ENCODE measurements around the gene CACNA1D.

Gene CACNA1D

DNA sequence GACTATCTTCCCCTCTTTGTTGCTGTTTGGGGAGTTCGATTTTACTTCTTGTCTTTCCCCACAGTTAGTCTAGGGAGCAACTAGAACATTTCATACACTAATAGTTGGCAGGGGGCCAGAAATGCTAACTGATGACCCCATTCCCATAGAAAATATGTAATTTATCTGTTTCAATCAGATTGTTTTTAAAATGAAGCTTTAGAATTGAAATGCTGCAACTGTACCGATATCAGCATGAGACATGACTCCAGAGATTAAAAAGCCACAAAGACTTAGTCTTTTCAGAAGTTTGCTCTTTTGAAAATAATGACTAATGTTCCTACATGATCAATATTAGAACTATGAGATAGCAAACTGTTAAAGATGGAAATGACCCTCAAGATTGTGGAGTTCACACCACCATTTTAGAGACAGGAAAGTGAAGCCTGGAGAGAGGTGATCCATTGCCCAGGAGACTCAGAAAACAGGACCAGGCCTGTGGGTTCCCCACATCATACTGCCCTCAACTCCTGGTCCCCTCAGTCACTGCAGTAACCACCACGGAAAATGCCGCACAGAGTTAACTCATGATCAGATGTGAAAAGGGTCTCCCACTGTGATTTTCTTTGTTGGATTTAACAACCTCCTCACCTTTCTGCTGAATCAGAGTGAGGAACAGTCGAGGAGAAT is 221.5 kb downstream of the CACNA1D start:
- Histone ChIP-seq H3K9me3 (ENCODE audit: insufficient read depth, low read length) (no peaks in the 10 kb centered on the region), H3K4me2 (ENCODE audit: low read depth, low read length, poor library complexity, severe bottlenecking) (no peak overlapping the region), H3F3A (ENCODE audit: insufficient read depth) (no peaks in the 10 kb centered on the region), H3K27ac (ENCODE audit: low read depth, low read length) (no peak overlapping the region), H3K4me3 (ENCODE audit: insufficient read depth, low read length, poor library complexity, severe bottlenecking) (no peak overlapping the region), H3K9ac (ENCODE audit: low read length) (no peak overlapping the region), H4K20me1 (ENCODE audit: low read depth, low read length) (no peaks in the 10 kb centered on the region), H3K27me3 (ENCODE audit: low read length) (no peaks in the 10 kb centered on the region), H2AFZ (ENCODE audit: low read depth, low read length, severe bottlenecking) (no peak overlapping the region), H3K79me2 (ENCODE audit: insufficient read depth, low read length) (no peaks in the 10 kb centered on the region), H3K36me3 (ENCODE audit: low read length) (no peaks in the 10 kb centered on the region), H3K9me2 (replicated peaks; ENCODE audit: insufficient read depth, low read length) (no peaks in the 10 kb centered on the region)
- TF ChIP-seq EZH2phosphoT487 (conservative IDR thresholded peaks at IDR 0.05; ENCODE audit: low read length) (no peak), CTCF (IDR thresholded peaks at IDR 0.05; ENCODE audit: insufficient read depth, low read length, poor library complexity, severe bottlenecking) (no peak)

DNA sequence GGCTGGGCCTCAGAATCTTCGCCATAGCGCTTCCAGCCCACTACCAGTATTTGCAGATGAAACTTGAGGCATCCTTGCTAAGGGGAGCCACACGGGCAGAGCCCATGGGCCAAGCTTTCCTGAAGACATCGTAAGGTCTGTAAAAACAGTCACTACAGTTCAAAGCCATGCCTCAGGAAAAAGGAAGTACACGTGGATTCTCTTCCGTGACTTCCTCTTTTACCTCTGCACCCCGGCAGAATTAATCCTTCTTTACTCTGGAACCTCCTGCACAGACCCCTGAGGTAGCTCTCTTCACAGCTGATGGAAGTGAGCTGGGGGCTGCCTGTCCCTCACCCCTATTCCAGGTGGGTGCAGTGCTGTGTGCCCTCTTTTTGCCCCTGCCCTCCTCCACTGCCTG is 222.6 kb downstream of the CACNA1D start:
- Histone ChIP-seq H3K79me2 (ENCODE audit: insufficient read depth, low read length) (no peaks in the 10 kb centered on the region), H3K27me3 (ENCODE audit: low read length) (no peaks in the 10 kb centered on the region), H4K20me1 (ENCODE audit: low read depth, low read length) (no peaks in the 10 kb centered on the region), H3K9me2 (replicated peaks; ENCODE audit: insufficient read depth, low read length) (no peaks in the 10 kb centered on the region), H3K4me2 (ENCODE audit: low read depth, low read length, poor library complexity, severe bottlenecking) (no peak overlapping the region), H3F3A (ENCODE audit: insufficient read depth) (no peaks in the 10 kb centered on the region), H2AFZ (ENCODE audit: low read depth, low read length, severe bottlenecking) (no peak overlapping the region), H3K9ac (ENCODE audit: low read length) (no peak overlapping the region), H3K36me3 (ENCODE audit: low read length) (no peaks in the 10 kb centered on the region), H3K27ac (ENCODE audit: low read depth, low read length) (no peak overlapping the region), H3K9me3 (ENCODE audit: insufficient read depth, low read length) (no peaks in the 10 kb centered on the region), H3K4me3 (ENCODE audit: insufficient read depth, low read length, poor library complexity, severe bottlenecking) (no peak overlapping the region)
- TF ChIP-seq CTCF (IDR thresholded peaks at IDR 0.05; ENCODE audit: insufficient read depth, low read length, poor library complexity, severe bottlenecking) (no peak), EZH2phosphoT487 (conservative IDR thresholded peaks at IDR 0.05; ENCODE audit: low read length) (no peak)

DNA sequence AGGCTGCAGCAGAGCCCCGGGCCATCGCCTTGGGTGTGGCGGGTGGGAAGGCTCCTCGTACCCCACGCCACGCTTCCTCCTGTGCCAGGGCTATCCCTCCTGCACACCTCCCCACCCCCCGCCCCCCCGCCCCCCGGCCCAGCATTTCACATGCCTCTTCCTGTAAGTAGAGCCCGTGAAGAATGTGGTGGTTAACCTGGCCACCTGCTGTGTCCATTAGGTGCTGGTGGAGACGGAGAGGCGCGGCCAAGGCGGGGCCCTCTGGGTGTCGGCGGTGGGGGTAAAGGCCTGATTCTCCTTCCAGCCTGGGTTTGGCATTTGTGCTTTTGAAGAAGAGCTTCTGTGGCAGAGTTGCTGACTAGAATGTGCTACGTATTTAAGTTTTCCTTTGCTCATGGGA is 224.1 kb downstream of the CACNA1D start:
- TF ChIP-seq CTCF (IDR thresholded peaks at IDR 0.05; ENCODE audit: insufficient read depth, low read length, poor library complexity, severe bottlenecking) (no peak), EZH2phosphoT487 (conservative IDR thresholded peaks at IDR 0.05; ENCODE audit: low read length) (no peak)
- Histone ChIP-seq H3K4me2 (ENCODE audit: low read depth, low read length, poor library complexity, severe bottlenecking) (no peak overlapping the region), H3K27ac (ENCODE audit: low read depth, low read length) (no peak overlapping the region), H2AFZ (ENCODE audit: low read depth, low read length, severe bottlenecking) (no peak overlapping the region), H3F3A (ENCODE audit: insufficient read depth) (no peaks in the 10 kb centered on the region), H3K27me3 (ENCODE audit: low read length) (no peaks in the 10 kb centered on the region), H3K36me3 (ENCODE audit: low read length) (no peaks in the 10 kb centered on the region), H3K9ac (ENCODE audit: low read length) (no peak overlapping the region), H3K9me2 (replicated peaks; ENCODE audit: insufficient read depth, low read length) (no peaks in the 10 kb centered on the region), H3K79me2 (ENCODE audit: insufficient read depth, low read length) (no peaks in the 10 kb centered on the region), H3K9me3 (ENCODE audit: insufficient read depth, low read length) (no peaks in the 10 kb centered on the region), H4K20me1 (ENCODE audit: low read depth, low read length) (no peaks in the 10 kb centered on the region), H3K4me3 (ENCODE audit: insufficient read depth, low read length, poor library complexity, severe bottlenecking) (no peak overlapping the region)

All from SU-DHL-6 (cell line).